ENCODE measurements around the gene SEMA4D. TPM values are rescaled to one million over a fixed set of nuclear protein-coding genes. Genes with fewer than 3 reads are reported as not detected.

Gene SEMA4D
- total RNA-seq, 1 experiment from 2014 or later: 8.0 TPM

DNA sequence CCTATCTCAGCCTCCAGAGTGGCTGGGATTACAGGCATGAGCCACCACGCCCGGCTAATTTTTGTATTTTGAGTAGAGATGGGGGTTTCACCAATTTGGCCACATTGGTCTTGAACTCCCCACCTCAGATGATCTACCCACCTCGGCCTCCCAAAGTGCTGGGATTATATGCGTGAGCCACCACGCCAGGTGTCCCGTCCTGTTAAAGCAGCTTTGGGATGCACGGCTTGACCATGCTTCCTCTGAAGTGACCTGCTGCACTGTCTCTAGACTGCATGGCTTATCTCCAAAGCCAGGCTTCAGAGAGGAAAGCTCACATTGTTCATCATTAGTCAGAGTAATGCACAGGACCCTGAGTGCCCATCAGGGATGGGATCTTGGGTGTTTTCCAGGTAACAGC lies 45.4 kb downstream of the SEMA4D start:
- H3K9me2 ChIP-seq (replicated peaks; ENCODE audit: low read length): no peaks in the 10 kb centered on the region
- H4K20me1 ChIP-seq (ENCODE audit: low read length): no peaks in the 10 kb centered on the region
- BruUV-seq (replicated peaks): no TSS peak
- no peak overlapping the region for H3K4me2 ChIP-seq (ENCODE audit: low read length)
- intact Hi-C loops (cut with micrococcal nuclease): no loop called here
- no peaks in the 10 kb centered on the region for H3F3A ChIP-seq (ENCODE audit: low read length, unreplicated experiment)
- ATAC-seq (no peak), DNase-seq (no peak)
- H3K27me3 ChIP-seq (ENCODE audit: low read length): no peaks in the 10 kb centered on the region
- no peak overlapping the region for H2AFZ ChIP-seq (ENCODE audit: low read length)
- TF ChIP-seq, protein P1, sequence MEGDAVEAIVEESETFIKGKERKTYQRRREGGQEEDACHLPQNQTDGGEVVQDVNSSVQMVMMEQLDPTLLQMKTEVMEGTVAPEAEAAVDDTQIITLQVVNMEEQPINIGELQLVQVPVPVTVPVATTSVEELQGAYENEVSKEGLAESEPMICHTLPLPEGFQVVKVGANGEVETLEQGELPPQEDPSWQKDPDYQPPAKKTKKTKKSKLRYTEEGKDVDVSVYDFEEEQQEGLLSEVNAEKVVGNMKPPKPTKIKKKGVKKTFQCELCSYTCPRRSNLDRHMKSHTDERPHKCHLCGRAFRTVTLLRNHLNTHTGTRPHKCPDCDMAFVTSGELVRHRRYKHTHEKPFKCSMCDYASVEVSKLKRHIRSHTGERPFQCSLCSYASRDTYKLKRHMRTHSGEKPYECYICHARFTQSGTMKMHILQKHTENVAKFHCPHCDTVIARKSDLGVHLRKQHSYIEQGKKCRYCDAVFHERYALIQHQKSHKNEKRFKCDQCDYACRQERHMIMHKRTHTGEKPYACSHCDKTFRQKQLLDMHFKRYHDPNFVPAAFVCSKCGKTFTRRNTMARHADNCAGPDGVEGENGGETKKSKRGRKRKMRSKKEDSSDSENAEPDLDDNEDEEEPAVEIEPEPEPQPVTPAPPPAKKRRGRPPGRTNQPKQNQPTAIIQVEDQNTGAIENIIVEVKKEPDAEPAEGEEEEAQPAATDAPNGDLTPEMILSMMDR (conservative IDR thresholded peaks at IDR 0.05; ENCODE audit: low read depth, low read length): no peak
- TF ChIP-seq EZH2phosphoT487 (IDR thresholded peaks at IDR 0.05; ENCODE audit: borderline replicate concordance, low read length) (no peak), EZH2 (IDR thresholded peaks at IDR 0.05; ENCODE audit: low read length, unreplicated experiment) (no peak)
- no peak overlapping the region for H3K9ac ChIP-seq (ENCODE audit: low read length)
- CTCF ChIA-PET: no interaction called here
- H3K79me2 ChIP-seq (ENCODE audit: low read length): no peaks in the 10 kb centered on the region
- no peak overlapping the region for H3K4me3 ChIP-seq (ENCODE audit: low read length)
- no peak overlapping the region for H3K27ac ChIP-seq (ENCODE audit: low read length)
- H3K9me3 ChIP-seq (ENCODE audit: low read length): no peaks in the 10 kb centered on the region
- POLR2A ChIA-PET (ENCODE audit: unreplicated experiment): no interaction called here
- no peaks in the 10 kb centered on the region for H3K4me1 ChIP-seq (ENCODE audit: insufficient read depth, low read length)
- no peaks in the 10 kb centered on the region for H3K36me3 ChIP-seq (ENCODE audit: low read depth, low read length)

DNA sequence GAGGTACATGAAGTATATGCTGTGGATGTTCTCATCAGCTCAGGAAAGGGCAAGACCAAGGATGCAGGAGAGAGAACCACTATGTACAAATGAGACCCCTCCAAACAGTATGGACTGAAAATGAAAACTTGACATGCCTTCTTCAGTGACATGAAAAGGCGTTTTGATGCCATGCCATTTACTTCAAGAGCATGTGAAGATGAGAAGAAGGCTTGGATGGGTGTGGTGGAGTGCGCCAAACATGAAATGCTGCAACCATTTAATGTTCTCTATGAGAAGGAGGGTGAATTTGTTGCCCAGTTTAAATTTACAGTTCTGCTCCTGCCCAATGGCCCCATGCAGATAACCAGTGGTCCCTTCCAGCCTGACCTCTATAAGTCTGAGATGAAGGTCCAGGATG lies 47.7 kb downstream of the SEMA4D start:
- Histone ChIP-seq H3K79me2 (ENCODE audit: low read length) (no peaks in the 10 kb centered on the region), H3K9me2 (replicated peaks; ENCODE audit: low read length) (no peaks in the 10 kb centered on the region), H3K4me3 (ENCODE audit: low read length) (no peak overlapping the region), H3K4me2 (ENCODE audit: low read length) (no peak overlapping the region), H3K27ac (ENCODE audit: low read length) (no peak overlapping the region), H2AFZ (ENCODE audit: low read length) (no peak overlapping the region), H3K27me3 (ENCODE audit: low read length) (no peaks in the 10 kb centered on the region), H3K36me3 (ENCODE audit: low read depth, low read length) (no peaks in the 10 kb centered on the region), H4K20me1 (ENCODE audit: low read length) (no peaks in the 10 kb centered on the region), H3K9ac (ENCODE audit: low read length) (no peak overlapping the region), H3F3A (ENCODE audit: low read length, unreplicated experiment) (no peaks in the 10 kb centered on the region), H3K9me3 (ENCODE audit: low read length) (no peaks in the 10 kb centered on the region), H3K4me1 (ENCODE audit: insufficient read depth, low read length) (no peaks in the 10 kb centered on the region)
- intact Hi-C loops (cut with micrococcal nuclease): no loop called here
- CTCF ChIA-PET: no interaction called here
- ATAC-seq (no peak), DNase-seq (no peak)
- no TSS peak for BruUV-seq (replicated peaks)
- no peak for TF ChIP-seq EZH2 (IDR thresholded peaks at IDR 0.05; ENCODE audit: low read length, unreplicated experiment)
- TF ChIP-seq, protein P1 (conservative IDR thresholded peaks at IDR 0.05; ENCODE audit: low read depth, low read length): no peak
- TF ChIP-seq EZH2phosphoT487 (IDR thresholded peaks at IDR 0.05; ENCODE audit: borderline replicate concordance, low read length): no peak
- POLR2A ChIA-PET (ENCODE audit: unreplicated experiment): no interaction called here

DNA sequence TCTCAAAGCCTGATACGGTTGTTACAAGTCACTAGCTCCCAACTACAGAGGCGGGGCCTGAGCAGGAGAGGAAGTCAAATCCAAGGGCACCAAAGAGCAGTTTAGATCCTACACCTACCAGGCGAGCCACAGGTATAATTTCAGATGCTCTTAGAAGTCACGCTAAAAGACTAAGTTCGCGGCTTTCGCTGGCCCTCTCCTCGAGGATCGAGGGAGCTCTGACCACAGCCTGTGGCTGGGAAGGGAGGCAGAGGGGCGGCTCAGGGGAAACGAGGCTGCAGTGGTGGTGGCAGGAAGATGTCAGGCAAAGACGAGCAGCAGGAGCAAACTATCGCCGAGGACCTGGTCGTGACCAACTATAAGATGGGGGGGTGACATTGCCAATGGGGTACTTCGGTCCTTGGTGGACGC lies 48.6 kb downstream of the SEMA4D start:
- Histone ChIP-seq H3K9me2 (replicated peaks; ENCODE audit: low read length) (no peaks in the 10 kb centered on the region), H3K79me2 (ENCODE audit: low read length) (no peaks in the 10 kb centered on the region), H3K27ac (ENCODE audit: low read length) (no peak overlapping the region), H3K4me1 (ENCODE audit: insufficient read depth, low read length) (no peaks in the 10 kb centered on the region), H3K9ac (ENCODE audit: low read length) (no peak overlapping the region), H3K9me3 (ENCODE audit: low read length) (no peaks in the 10 kb centered on the region), H3K4me3 (ENCODE audit: low read length) (no peak overlapping the region), H3K36me3 (ENCODE audit: low read depth, low read length) (no peaks in the 10 kb centered on the region), H2AFZ (ENCODE audit: low read length) (no peak overlapping the region), H3F3A (ENCODE audit: low read length, unreplicated experiment) (no peaks in the 10 kb centered on the region), H4K20me1 (ENCODE audit: low read length) (no peaks in the 10 kb centered on the region), H3K27me3 (ENCODE audit: low read length) (no peaks in the 10 kb centered on the region), H3K4me2 (ENCODE audit: low read length) (no peak overlapping the region)
- no peak for TF ChIP-seq EZH2phosphoT487 (IDR thresholded peaks at IDR 0.05; ENCODE audit: borderline replicate concordance, low read length)
- BruUV-seq (replicated peaks): no TSS peak
- ATAC-seq: no peak
- ChIA-PET CTCF (no interaction called here), POLR2A (ENCODE audit: unreplicated experiment) (no interaction called here)
- no peak for DNase-seq
- intact Hi-C loops (cut with micrococcal nuclease): no loop called here
